IMR-90 (cell line): ENCODE results near the gene TRAF1. TPM values are rescaled to one million over a fixed set of nuclear protein-coding genes. Genes with fewer than 3 reads are reported as not detected.

Experiments
- ATAC-seq: fragments of 200-7000 bp; cut with Tn5 transposase; 2 replicates; pipeline ENCODE4 v1.9.1; 2020; ENCODE audit warnings: low read depth, mild to moderate bottlenecking, moderate library complexity
- BruUV-seq: library from RNA; stranded (reverse); fragments of 400-500 nt; replicated peaks from 2 replicates; lab custom pipeline; 2021; lab: Mats Ljungman, UMichigan
- CTCF ChIA-PET: fragments of 300-600 bp; formaldehyde crosslinking; extraction: SDS; loops from one replicate; lab custom pipeline; 2021; ENCODE audit warnings: antibody characterized with exemption; lab: Yijun Ruan, JAX
- POLR2A ChIA-PET: fragments of 300-600 bp; sonication (Branson Sonifier 250); formaldehyde crosslinking; loops from one replicate; lab custom pipeline; 2022; ENCODE audit warnings: antibody characterized with exemption; ENCODE audit not compliant: unreplicated experiment; lab: Charles Lee
- DNase-seq: peaks from one replicate; pipeline ENCODE4 v3.0.0; 2013
- H2AFZ ChIP-seq: replicated peaks from 2 replicates; pipeline ENCODE3; 2013; ENCODE audit warnings: low read length, mild to moderate bottlenecking; ENCODE audit not compliant: poor library complexity
- H2AK5ac ChIP-seq: 2 replicates; pipeline ENCODE4 v1.6.1; 2013; ENCODE audit warnings: low read depth, low read length, inconsistent platforms
- H2AK9ac ChIP-seq: replicated peaks from 2 replicates; pipeline ENCODE3; 2013; ENCODE audit warnings: mild to moderate bottlenecking, low read depth, low read length, moderate library complexity; ENCODE audit not compliant: poor library complexity
- H2BK120ac ChIP-seq: 2 replicates; pipeline ENCODE4 v1.6.1; 2013; ENCODE audit warnings: low read depth, low read length, inconsistent platforms
- H2BK15ac ChIP-seq: 3 replicates; pipeline ENCODE4 v1.6.1; 2013; ENCODE audit warnings: low read depth, low read length, inconsistent platforms
- H2BK20ac ChIP-seq: 2 replicates; pipeline ENCODE4 v1.6.1; 2013; ENCODE audit warnings: low read depth, mild to moderate bottlenecking, inconsistent platforms, low read length, moderate library complexity
- H2BK5ac ChIP-seq: 2 replicates; pipeline ENCODE4 v1.6.1; 2013; ENCODE audit warnings: mild to moderate bottlenecking, low read depth, low read length, inconsistent platforms; ENCODE audit not compliant: poor library complexity, severe bottlenecking
- H3K14ac ChIP-seq: replicated peaks from 2 replicates; pipeline ENCODE4 v1.6.1; 2013; ENCODE audit warnings: low read depth, low read length, inconsistent platforms
- H3K18ac ChIP-seq: 2 replicates; pipeline ENCODE4 v1.6.1; 2013; ENCODE audit warnings: low read depth, low read length, control low read depth
- H3K23ac ChIP-seq: 2 replicates; pipeline ENCODE4 v1.6.1; 2013; ENCODE audit warnings: low read depth, low read length, inconsistent platforms
- H3K27ac ChIP-seq: 2 replicates; pipeline ENCODE4 v1.5.1; 2013; ENCODE audit warnings: mild to moderate bottlenecking, control low read depth, low read length; ENCODE audit not compliant: insufficient read depth
- H3K27me3 ChIP-seq: 2 replicates; pipeline ENCODE4 v1.6.1; 2013; ENCODE audit warnings: low read length; ENCODE audit not compliant: control insufficient read depth, insufficient read depth
- H3K36me3 ChIP-seq: 2 replicates; pipeline ENCODE4 v1.6.1; 2013; ENCODE audit warnings: low read length, mixed read lengths; ENCODE audit not compliant: control insufficient read depth, insufficient read depth
- H3K4ac ChIP-seq: 2 replicates; pipeline ENCODE4 v1.6.1; 2013; ENCODE audit warnings: low read depth, low read length, inconsistent platforms
- H3K4me1 ChIP-seq: 2 replicates; pipeline ENCODE4 v1.6.1; 2013; ENCODE audit warnings: low read length, mixed read lengths; ENCODE audit not compliant: control insufficient read depth, insufficient read depth
- H3K4me2 ChIP-seq: 2 replicates; pipeline ENCODE4 v1.6.1; 2013; ENCODE audit warnings: low read depth, mild to moderate bottlenecking, control low read depth, low read length, moderate library complexity
- H3K4me3 ChIP-seq: 2 replicates; pipeline ENCODE4 v1.5.1; 2013; ENCODE audit warnings: low read depth, mild to moderate bottlenecking, control low read depth, low read length, moderate library complexity; ENCODE audit not compliant: insufficient read depth
- H3K56ac ChIP-seq: 2 replicates; pipeline ENCODE4 v1.6.1; 2013; ENCODE audit warnings: low read length, inconsistent platforms; ENCODE audit not compliant: insufficient read depth; ENCODE audit errors: extremely low read depth
- H3K79me1 ChIP-seq, 2 experiments: 2 replicates each; pipeline ENCODE4 v1.6.1; 2013; ENCODE audit warnings: low read length in 2 of 2, inconsistent platforms in 1 of 2, low read depth in 1 of 2
- H3K9ac ChIP-seq: 2 replicates; pipeline ENCODE4 v1.6.1; 2013; ENCODE audit warnings: low read depth, low read length, control low read depth
- H3K9me1 ChIP-seq: 2 replicates; pipeline ENCODE4 v1.6.1; 2013; ENCODE audit warnings: low read length, inconsistent platforms; ENCODE audit not compliant: insufficient read depth
- H3K9me3 ChIP-seq: 2 replicates; pipeline ENCODE4 v1.6.1; 2013; ENCODE audit warnings: low read length; ENCODE audit not compliant: control insufficient read depth, insufficient read depth
- H4K20me1 ChIP-seq: 2 replicates; pipeline ENCODE4 v1.6.1; 2013; ENCODE audit warnings: low read length, inconsistent platforms; ENCODE audit not compliant: insufficient read depth
- H4K5ac ChIP-seq: 2 replicates; pipeline ENCODE4 v1.6.1; 2013; ENCODE audit warnings: mild to moderate bottlenecking, low read depth, low read length, control low read depth
- H4K8ac ChIP-seq, 2 experiments: 2 replicates each; pipeline ENCODE4 v1.6.1; 2013; ENCODE audit warnings: low read depth in 2 of 2, low read length in 2 of 2, control low read depth in 1 of 2, inconsistent platforms in 1 of 2
- H4K91ac ChIP-seq: 2 replicates; pipeline ENCODE4 v1.6.1; 2013; ENCODE audit warnings: low read depth, low read length, inconsistent platforms; ENCODE audit not compliant: insufficient read depth
- BHLHE40 ChIP-seq: fragments of 150-350 bp; IDR thresholded peaks from 2 replicates; pipeline ENCODE4 v1.6.1; 2016; ENCODE audit warnings: mild to moderate bottlenecking, low read depth, low read length
- CEBPB ChIP-seq: IDR thresholded peaks from 2 replicates; pipeline ENCODE4 v1.6.1; 2012; ENCODE audit warnings: low read depth, low read length, improper control_type of control experiment
- CTCF ChIP-seq: conservative IDR thresholded peaks from 2 replicates; pipeline ENCODE4 v1.5.1; 2012; ENCODE audit warnings: mild to moderate bottlenecking, low read depth, low read length, improper control_type of control experiment
- ELK1 ChIP-seq: fragments of 150-350 bp; IDR thresholded peaks from 2 replicates; pipeline ENCODE4 v1.6.1; 2016; ENCODE audit warnings: low read depth, mild to moderate bottlenecking, low read length, moderate library complexity, borderline replicate concordance
- FOS ChIP-seq: fragments of 150-350 bp; IDR thresholded peaks from 2 replicates; pipeline ENCODE4 v1.6.1; 2016; ENCODE audit warnings: low read depth, low read length
- MAFK ChIP-seq: IDR thresholded peaks from 2 replicates; pipeline ENCODE4 v1.6.1; 2012; ENCODE audit warnings: low read depth, low read length, improper control_type of control experiment
- MAZ ChIP-seq: IDR thresholded peaks from 2 replicates; pipeline ENCODE4 v1.6.1; 2012; ENCODE audit warnings: low read depth, mild to moderate bottlenecking, low read length, improper control_type of control experiment, moderate library complexity, borderline replicate concordance
- MXI1 ChIP-seq: IDR thresholded peaks from 2 replicates; pipeline ENCODE4 v1.6.1; 2012; ENCODE audit warnings: low read depth, mild to moderate bottlenecking, low read length, moderate library complexity, borderline replicate concordance
- NFE2L2 ChIP-seq: fragments of 150-350 bp; IDR thresholded peaks from 2 replicates; pipeline ENCODE4 v1.6.1; 2016; ENCODE audit warnings: low read depth, mild to moderate bottlenecking, low read length
- POLR2A ChIP-seq: IDR thresholded peaks from 2 replicates; pipeline ENCODE4 v1.6.1; 2012; ENCODE audit warnings: mild to moderate bottlenecking, low read depth, low read length
- RAD21 ChIP-seq: IDR thresholded peaks from 2 replicates; pipeline ENCODE4 v1.6.1; 2012; ENCODE audit warnings: low read length, improper control_type of control experiment
- RCOR1 ChIP-seq: IDR thresholded peaks from 2 replicates; pipeline ENCODE4 v1.6.1; 2012; ENCODE audit warnings: mild to moderate bottlenecking, low read length, improper control_type of control experiment; ENCODE audit not compliant: insufficient replicate concordance
- RFX5 ChIP-seq: IDR thresholded peaks from 2 replicates; pipeline ENCODE4 v1.8.0; 2012; ENCODE audit warnings: low read depth, mild to moderate bottlenecking, low read length, moderate library complexity
- USF2 ChIP-seq: fragments of 150-350 bp; IDR thresholded peaks from 2 replicates; pipeline ENCODE4 v1.6.1; 2017; ENCODE audit warnings: mild to moderate bottlenecking, antibody characterized with exemption, low read length, low read depth
- WGBS, 2 experiments: methylation state at CpG; one replicate each; pipeline versions ENCODE4 v1.1.5 to v1.1.7; 2013; ENCODE audit warnings: missing lambda C conversion rate in 2 of 2; ENCODE audit not compliant: insufficient read length in 1 of 2; ENCODE audit errors: extremely low coverage in 2 of 2; 5-methylcytosine and 5-hydroxymethylcytosine counted together
- dilution Hi-C: fragments of 300-500 bp; cut with HindIII; formaldehyde crosslinking; loops from one replicate; pipeline ENCODE4 v1.14.3; 2018; ENCODE audit warnings: low sequenced_read_pairs; ENCODE audit not compliant: unreplicated experiment
- in situ Hi-C: fragments of 300-500 bp; cut with MboI; formaldehyde crosslinking; loops from 3 replicates; pipeline ENCODE4 v1.14.3; 2019; ENCODE audit warnings: low sequenced_read_pairs, inconsistent platforms, mixed read lengths
- intact Hi-C: fragments of 100-400 bp; cut with micrococcal nuclease; formaldehyde crosslinking; loops from 2 replicates; pipeline ENCODE4 v1.10.0; 2022
- polyA plus RNA-seq, 3 experiments: library from polyadenylated mRNA; depleted of rRNA; stranded (reverse); fragments of >200 nt; gene quantifications; 2 replicates each; pipeline ENCODE4 v1.2.3, GENCODE V29; 2012; ENCODE audit warnings: low replicate concordance in 1 of 3
- total RNA-seq: library from RNA; depleted of rRNA; stranded (reverse); fragments of >200 nt; gene quantifications from 2 replicates; pipeline ENCODE4 v1.2.3, GENCODE V29; 2012

The TRAF1 gene
- total and polyA plus RNA-seq, 2 of the 4 experiments (the other 2 are of a cell fraction) = 3.9 to 4.1 TPM

- Histone ChIP-seq H3K23ac (no peak overlapping the region), H2AK5ac (peak overlapping the region; percentile 18), H3K9ac (peak overlapping the region; percentile 33), H2BK120ac (peak overlapping the region; percentile 39), H3K9me3 (no peaks in the 10 kb centered on the region), H4K8ac (peak overlapping the region; percentile 91 to 93; a peak in 3 of 4 replicates), H2BK5ac (peak overlapping the region; percentile 77), H3K9me1 (peaks cover 25% of the 10 kb centered on the region), H2AK9ac (peak overlapping the region; percentile 71), H3K18ac (peak overlapping the region; percentile 74; the same call in 1 of the 2 replicates), H3K4ac (peak overlapping the region; percentile 91), H3K36me3 (peaks cover 27% of the 10 kb centered on the region), H2BK20ac (no peak overlapping the region), H4K91ac (peak overlapping the region; percentile 54; the same call in 1 of the 2 replicates), H3K4me2 (peak overlapping the region; percentile 90), H3K27me3 (no peaks in the 10 kb centered on the region), H4K5ac (peak overlapping the region; percentile 93; the same call in 1 of the 2 replicates), H4K20me1 (no peaks in the 10 kb centered on the region), H2AFZ (peak overlapping the region; percentile 91), H3K4me1 (peaks cover 10% of the 10 kb centered on the region), H3K27ac (peak overlapping the region; percentile 85), H3K14ac (peak overlapping the region; percentile 19), H3K4me3 (peak overlapping the region; percentile 53), H3K79me1 (peaks cover 10 to 40% of the 10 kb centered on the region in 2 experiments), H3K56ac (0 out of 2 replicates have a peak overlapping the region, but pooled peaks have one; percentile 19), H2BK15ac (peak overlapping the region; percentile 57; the same call in 1 of the 3 replicates)
- BruUV-seq = no TSS peak
- intact Hi-C loops (loop anchor here (2.0 kb wide), 1 partner anchor 68 kb away; no protein-coding TSS in a partner anchor), in situ Hi-C loops (no loop called here), dilution Hi-C loops (no loop called here)
- POLR2A ChIA-PET = no interaction called here
- peak; percentile 84 for DNase-seq
- peak; percentile 92 for ATAC-seq
- CTCF ChIA-PET = interaction anchor here (0.6 to 1.0 kb wide), 2 partner anchors 48 to 326 kb away, joined by 3 read pairs; no protein-coding TSS in a partner anchor
- WGBS, 2 experiments = 1% methylated on average over 14 of the region's 52 CpGs; no CpG with 5 or more reads in 1 of the 2 experiments
- TF ChIP-seq RFX5 (no peak), FOS (no peak), USF2 (no peak), BHLHE40 (no peak), RAD21 (peak; percentile 50), NFE2L2 (no peak), CEBPB (no peak), MAFK (no peak), ELK1 (no peak), CTCF (peak; percentile 45), MXI1 (no peak), POLR2A (peak; percentile 49; the same call in 1 of the 2 replicates), MAZ (peak; percentile 69; the same call in 1 of the 2 replicates), RCOR1 (no peak)
Measured at GRCh38 chr9:120868676-120869359, 57.8 kb downstream of the TRAF1 start.
